ENCODE results near the gene DACH1. TPM values are rescaled to one million over a fixed set of nuclear protein-coding genes. Genes with fewer than 3 reads are reported as not detected.

The DACH1 gene
- total and polyA plus RNA-seq, 2 of the 13 experiments (the other 11 are each of a cell fraction or from before 2014, with no cell fraction given), result not detected

DNA sequence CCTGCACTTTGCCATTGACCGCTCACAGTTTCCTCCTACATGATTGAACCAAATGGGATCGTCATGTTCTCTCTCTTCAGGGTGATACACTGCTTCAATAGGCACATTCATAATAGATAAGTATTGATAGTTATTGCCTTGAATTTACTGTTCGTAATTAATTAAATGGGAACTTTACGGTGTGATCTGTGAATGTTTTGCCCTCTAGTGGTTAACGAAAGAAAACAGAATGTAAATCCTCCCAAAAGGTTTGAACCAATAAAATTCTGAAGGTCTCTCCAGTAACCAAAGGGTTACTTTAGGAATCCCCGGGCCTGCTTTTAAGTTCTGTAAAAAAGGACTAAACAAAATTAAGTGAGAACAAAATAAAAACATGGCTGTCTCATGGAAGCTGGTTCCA lies 389.3 kb downstream of the DACH1 start:
- Histone ChIP-seq H3K9me3 (ENCODE audit: low read length) (no peaks in the 10 kb centered on the region), H3K4me1 (ENCODE audit: insufficient read depth, low read length) (no peaks in the 10 kb centered on the region), H2AFZ (ENCODE audit: low read length) (peak overlapping the region; percentile 17), H4K20me1 (ENCODE audit: insufficient read depth, low read length) (no peaks in the 10 kb centered on the region), H3K36me3 (replicated peaks in 1 of 2; ENCODE audit: control insufficient read depth in 1 of 2, insufficient read depth in 2 of 2, low read length in 2 of 2) (no peaks in the 10 kb centered on the region), H3K79me2 (ENCODE audit: insufficient read depth, low read length) (no peaks in the 10 kb centered on the region), H3K4me2 (ENCODE audit: low read depth, low read length) (peak overlapping the region; percentile 21), H3K27ac (ENCODE audit: extremely low read length, insufficient read depth, low read length) (no peak overlapping the region), H3K9ac (ENCODE audit: insufficient read depth, low read depth, low read length) (no peak overlapping the region), H3K27me3 (ENCODE audit: control insufficient read depth in 1 of 2, insufficient read depth in 2 of 2, low read length in 2 of 2) (no peaks in the 10 kb centered on the region), H3K4me3 (replicated peaks in 1 of 3; ENCODE audit: insufficient read depth in 1 of 3, low read depth in 2 of 3, low read length in 3 of 3) (peak overlapping the region in 1 of 3 experiments; percentile 5; a peak in 1 of 6 replicates)
- in situ Hi-C loops (cut with HindIII; ENCODE audit: extremely low pct_ligation_motif_present, low pct_unique_long_range_greater_than_20kb) (no loop called here), intact Hi-C loops (cut with micrococcal nuclease; ENCODE audit: unreplicated experiment) (loop anchor here (1.0 to 10.0 kb wide), 3 partner anchors 157 to 853 kb away; no protein-coding TSS in a partner anchor)
- BruUV-seq (replicated peaks), result no TSS peak
- ATAC-seq, result no peak
- no peak for TF ChIP-seq NR1H2 (CRISPR knock-in tag; IDR thresholded peaks at IDR 0.05; ENCODE audit: borderline replicate concordance, low read depth)
- no peak for TF ChIP-seq NCOR1 (IDR thresholded peaks at IDR 0.05; ENCODE audit: borderline replicate concordance, low read length)
- TF ChIP-seq, protein P1, sequence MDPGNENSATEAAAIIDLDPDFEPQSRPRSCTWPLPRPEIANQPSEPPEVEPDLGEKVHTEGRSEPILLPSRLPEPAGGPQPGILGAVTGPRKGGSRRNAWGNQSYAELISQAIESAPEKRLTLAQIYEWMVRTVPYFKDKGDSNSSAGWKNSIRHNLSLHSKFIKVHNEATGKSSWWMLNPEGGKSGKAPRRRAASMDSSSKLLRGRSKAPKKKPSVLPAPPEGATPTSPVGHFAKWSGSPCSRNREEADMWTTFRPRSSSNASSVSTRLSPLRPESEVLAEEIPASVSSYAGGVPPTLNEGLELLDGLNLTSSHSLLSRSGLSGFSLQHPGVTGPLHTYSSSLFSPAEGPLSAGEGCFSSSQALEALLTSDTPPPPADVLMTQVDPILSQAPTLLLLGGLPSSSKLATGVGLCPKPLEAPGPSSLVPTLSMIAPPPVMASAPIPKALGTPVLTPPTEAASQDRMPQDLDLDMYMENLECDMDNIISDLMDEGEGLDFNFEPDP (CRISPR knock-in tag; conservative IDR thresholded peaks at IDR 0.05), result no peak
- TF ChIP-seq MBD4 (IDR thresholded peaks at IDR 0.05; ENCODE audit: borderline replicate concordance, low read length), result no peak
- TF ChIP-seq, protein P2, sequence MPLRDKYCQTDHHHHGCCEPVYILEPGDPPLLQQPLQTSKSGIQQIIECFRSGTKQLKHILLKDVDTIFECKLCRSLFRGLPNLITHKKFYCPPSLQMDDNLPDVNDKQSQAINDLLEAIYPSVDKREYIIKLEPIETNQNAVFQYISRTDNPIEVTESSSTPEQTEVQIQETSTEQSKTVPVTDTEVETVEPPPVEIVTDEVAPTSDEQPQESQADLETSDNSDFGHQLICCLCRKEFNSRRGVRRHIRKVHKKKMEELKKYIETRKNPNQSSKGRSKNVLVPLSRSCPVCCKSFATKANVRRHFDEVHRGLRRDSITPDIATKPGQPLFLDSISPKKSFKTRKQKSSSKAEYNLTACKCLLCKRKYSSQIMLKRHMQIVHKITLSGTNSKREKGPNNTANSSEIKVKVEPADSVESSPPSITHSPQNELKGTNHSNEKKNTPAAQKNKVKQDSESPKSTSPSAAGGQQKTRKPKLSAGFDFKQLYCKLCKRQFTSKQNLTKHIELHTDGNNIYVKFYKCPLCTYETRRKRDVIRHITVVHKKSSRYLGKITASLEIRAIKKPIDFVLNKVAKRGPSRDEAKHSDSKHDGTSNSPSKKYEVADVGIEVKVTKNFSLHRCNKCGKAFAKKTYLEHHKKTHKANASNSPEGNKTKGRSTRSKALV (CRISPR knock-in tag; IDR thresholded peaks at IDR 0.05), result no peak
- no peak for TF ChIP-seq RARA (CRISPR knock-in tag; IDR thresholded peaks at IDR 0.05)
- peak; percentile 22; the same call in 1 of the 2 replicates for TF ChIP-seq STAG1 (CRISPR knock-in tag; IDR thresholded peaks at IDR 0.05)
- TF ChIP-seq, protein P3, sequence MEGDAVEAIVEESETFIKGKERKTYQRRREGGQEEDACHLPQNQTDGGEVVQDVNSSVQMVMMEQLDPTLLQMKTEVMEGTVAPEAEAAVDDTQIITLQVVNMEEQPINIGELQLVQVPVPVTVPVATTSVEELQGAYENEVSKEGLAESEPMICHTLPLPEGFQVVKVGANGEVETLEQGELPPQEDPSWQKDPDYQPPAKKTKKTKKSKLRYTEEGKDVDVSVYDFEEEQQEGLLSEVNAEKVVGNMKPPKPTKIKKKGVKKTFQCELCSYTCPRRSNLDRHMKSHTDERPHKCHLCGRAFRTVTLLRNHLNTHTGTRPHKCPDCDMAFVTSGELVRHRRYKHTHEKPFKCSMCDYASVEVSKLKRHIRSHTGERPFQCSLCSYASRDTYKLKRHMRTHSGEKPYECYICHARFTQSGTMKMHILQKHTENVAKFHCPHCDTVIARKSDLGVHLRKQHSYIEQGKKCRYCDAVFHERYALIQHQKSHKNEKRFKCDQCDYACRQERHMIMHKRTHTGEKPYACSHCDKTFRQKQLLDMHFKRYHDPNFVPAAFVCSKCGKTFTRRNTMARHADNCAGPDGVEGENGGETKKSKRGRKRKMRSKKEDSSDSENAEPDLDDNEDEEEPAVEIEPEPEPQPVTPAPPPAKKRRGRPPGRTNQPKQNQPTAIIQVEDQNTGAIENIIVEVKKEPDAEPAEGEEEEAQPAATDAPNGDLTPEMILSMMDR (CRISPR knock-in tag; IDR thresholded peaks at IDR 0.05), result peak; percentile 26; the same call in 1 of the 2 replicates
- ChIA-PET CTCF (ENCODE audit: low intra/inter-chr PET ratio, low total read pairs) (no interaction called here), POLR2A (no interaction called here)
- no peak for FAIRE-seq
- 30% methylated on average over 6 of the region's 6 CpGs for WGBS (ENCODE audit: low lambda C conversion rate)
- DNase-seq (ENCODE audit: low spot score), result no peak

All from HepG2 (cell line).